Subcutaneous abdominal adipose tissue (tissue), 5 donors: ENCODE data around the gene DDX39B.
"Not testable (repeated sequence)": the region's sequence is repeated elsewhere in the genome, so short reads cannot be mapped to it uniquely, and the experiment has no call there.

Experiments
- H3K27ac ChIP-seq: one replicate; pipeline ENCODE4 v1.7.0; 2013; ENCODE audit warnings: low read depth, mild to moderate bottlenecking, inconsistent platforms, low read length, moderate library complexity
- H3K27me3 ChIP-seq, 5 donors: one replicate each; pipeline ENCODE4 v1.7.0; 2013; ENCODE audit warnings: low read length in 5 of 5, inconsistent platforms in 1 of 5; ENCODE audit not compliant: control insufficient read depth in 5 of 5, insufficient read depth in 4 of 5
- H3K36me3 ChIP-seq, 5 donors: one replicate each; pipeline ENCODE4 v1.7.0; 2013; ENCODE audit warnings: low read length in 5 of 5; ENCODE audit not compliant: control insufficient read depth in 5 of 5, insufficient read depth in 5 of 5
- H3K4me1 ChIP-seq, 5 donors: one replicate each; pipeline ENCODE4 v1.7.0; 2013; ENCODE audit warnings: low read length in 5 of 5, mild to moderate bottlenecking in 3 of 5, moderate library complexity in 1 of 5; ENCODE audit not compliant: control insufficient read depth in 5 of 5, insufficient read depth in 5 of 5
- H3K4me3 ChIP-seq, 5 donors: one replicate each; pipeline ENCODE4 v1.7.0; 2013; ENCODE audit warnings: low read length in 5 of 5, low read depth in 1 of 5
- H3K9ac ChIP-seq, 5 donors: one replicate each; pipeline ENCODE4 v1.7.0; 2013; ENCODE audit warnings: low read length in 5 of 5, mild to moderate bottlenecking in 4 of 5, moderate library complexity in 3 of 5
- H3K9me3 ChIP-seq, 5 donors: one replicate each; pipeline ENCODE4 v1.7.0; 2013; ENCODE audit warnings: low read length in 5 of 5; ENCODE audit not compliant: control insufficient read depth in 5 of 5
- donor health status: healthy.
- donor health status: healthy.
- donor health status: healthy.
- donor health status: healthy.
- donor health status: healthy.

The DDX39B gene

DNA sequence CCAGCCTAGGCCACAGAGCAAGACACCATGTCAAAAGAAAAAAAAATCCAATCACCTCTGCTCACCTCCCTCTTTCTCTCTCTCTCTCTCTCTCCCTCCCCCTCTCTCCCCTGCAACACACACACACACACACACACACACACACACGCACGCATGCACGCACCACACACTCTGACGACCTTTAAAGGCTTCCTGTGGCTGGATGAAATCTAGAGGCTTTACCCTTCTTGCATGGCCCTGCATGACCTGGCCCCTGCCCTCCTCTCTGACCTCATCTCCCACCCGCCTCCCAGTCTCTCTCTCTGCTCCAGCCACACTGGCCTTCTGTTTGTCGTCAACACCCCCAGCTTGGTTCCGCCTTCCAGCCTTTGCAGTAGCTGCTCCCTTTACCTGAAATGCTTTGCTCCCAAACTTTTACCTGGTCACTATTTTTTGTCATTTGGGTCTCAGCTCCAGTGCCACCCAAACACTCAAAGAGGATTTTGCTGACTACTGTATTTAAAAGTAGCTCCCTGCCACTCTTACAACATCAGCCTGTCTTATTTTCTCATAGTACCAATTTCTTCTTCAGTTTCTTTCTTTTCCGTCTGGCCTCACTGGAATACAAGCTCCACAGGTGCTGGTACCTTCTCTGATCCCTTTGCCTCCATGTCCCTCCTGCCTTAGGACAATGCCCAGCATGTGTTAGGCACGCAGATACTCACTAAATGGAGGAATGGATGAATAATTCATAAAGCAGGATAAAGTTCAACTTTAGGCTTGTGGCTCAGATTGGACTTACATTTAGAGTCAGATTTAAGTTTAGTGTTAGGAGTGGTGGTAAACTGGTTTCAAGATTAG, 25.9 kb upstream of the DDX39B start:
- H3K4me1 ChIP-seq = peaks cover 0 to 11% (median 0%) of the 10 kb centered on the region in 5 donors
- H3K4me3 ChIP-seq = no peak overlapping the region
- H3K27ac ChIP-seq = no peak overlapping the region
- H3K36me3 ChIP-seq = no peaks in the 10 kb centered on the region
- no peaks in the 10 kb centered on the region for H3K27me3 ChIP-seq
- no peaks in the 10 kb centered on the region for H3K9me3 ChIP-seq
- no peak overlapping the region for H3K9ac ChIP-seq

DNA sequence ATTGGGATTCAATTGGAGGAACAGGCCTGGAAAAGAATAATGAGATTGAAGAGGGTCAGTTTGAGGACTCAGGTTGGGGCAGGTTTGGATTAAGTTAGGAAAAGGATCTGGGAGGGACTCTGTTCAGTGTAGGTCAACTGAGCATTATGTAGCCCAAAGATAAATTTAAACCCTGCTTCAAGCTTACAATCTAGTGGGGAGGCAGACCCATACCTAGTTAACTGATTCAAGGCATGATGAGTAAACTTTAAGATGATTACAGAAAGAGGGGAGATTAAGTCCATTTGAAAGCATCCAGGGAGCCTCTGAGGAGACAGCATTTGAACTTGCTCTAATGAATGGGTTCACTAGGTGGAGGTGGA, 18.9 kb upstream of the DDX39B start:
- Histone ChIP-seq H3K36me3 (peaks cover 0 to 36% (median 26%) of the 10 kb centered on the region in 5 donors), H3K27ac (peak overlapping the region; percentile 89), H3K9ac (peak overlapping the region in 1 of 5 donors; percentile 56), H3K4me3 (no peak overlapping the region), H3K27me3 (no peaks in the 10 kb centered on the region), H3K9me3 (no peaks in the 10 kb centered on the region), H3K4me1 (peaks cover 14 to 51% (median 39%) of the 10 kb centered on the region in 5 donors)

GRCh38 chr6:31559958-31560696, 18.3 kb upstream of the DDX39B start:
- Histone ChIP-seq H3K36me3 (peaks cover 0 to 36% (median 26%) of the 10 kb centered on the region in 5 donors), H3K27ac (peak overlapping the region; percentile 89), H3K9ac (peak overlapping the region in 4 of 5 donors; percentile 3 to 73 (median 41)), H3K9me3 (no peaks in the 10 kb centered on the region), H3K27me3 (no peaks in the 10 kb centered on the region), H3K4me3 (peak overlapping the region in 3 of 5 donors; percentile 6 to 27 (median 26)), H3K4me1 (peaks cover 14 to 51% (median 39%) of the 10 kb centered on the region in 5 donors)

- Histone ChIP-seq H3K9ac (peak overlapping the region in 4 of 5 donors; percentile 3 to 73 (median 41)), H3K4me3 (peak overlapping the region in 3 of 5 donors; percentile 6 to 26 (median 19)), H3K4me1 (peaks cover 14 to 51% (median 39%) of the 10 kb centered on the region in 5 donors)
Measured at GRCh38 chr6:31559606-31559957, 17.8 kb upstream of the DDX39B start.

DNA sequence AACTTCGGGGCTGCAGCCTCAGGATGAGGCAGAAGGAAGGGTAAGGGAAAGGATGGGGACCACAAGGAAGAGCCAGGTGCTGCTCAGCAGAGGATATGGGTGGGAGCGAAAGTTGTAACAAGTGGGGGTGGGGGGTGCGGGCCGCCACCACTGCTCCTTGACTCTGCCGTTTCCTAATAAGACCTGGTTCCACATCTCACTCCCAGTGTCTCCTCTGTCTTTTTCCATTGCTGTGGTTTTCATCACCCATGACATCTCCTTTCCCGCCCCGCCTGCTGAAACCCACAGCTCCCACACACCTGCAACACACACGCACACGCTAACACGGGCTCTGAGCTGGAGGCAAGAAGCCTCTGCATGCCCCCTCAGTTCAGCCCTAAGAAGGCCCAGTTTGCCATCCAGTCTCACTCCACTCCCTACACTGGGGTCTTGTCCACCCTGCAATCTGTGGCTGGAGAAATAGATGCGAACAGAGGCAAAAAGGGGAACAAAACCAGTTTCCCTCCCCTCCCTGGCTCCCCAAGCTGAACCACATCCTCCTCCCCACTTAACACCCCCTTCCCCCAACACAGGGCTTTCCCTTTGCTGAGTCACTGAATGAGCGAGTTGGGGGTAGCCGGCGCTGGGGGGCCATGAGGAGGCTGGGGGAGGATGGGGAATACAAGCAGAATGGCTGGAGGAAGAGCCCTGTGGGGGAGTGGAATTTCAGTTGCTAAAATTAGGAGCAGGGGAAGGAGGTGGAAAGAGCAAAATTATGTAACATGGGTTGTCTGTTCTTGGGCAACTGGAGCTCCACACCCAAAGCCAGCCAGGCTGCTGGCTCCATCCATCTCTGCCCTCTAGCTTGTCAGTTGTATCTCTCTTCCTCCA, 17.1 kb upstream of the DDX39B start:
- H3K9ac ChIP-seq = peak overlapping the region in 3 of 5 donors; percentile 3 to 56 (median 43)
- peak overlapping the region; percentile 89 for H3K27ac ChIP-seq
- no peaks in the 10 kb centered on the region for H3K9me3 ChIP-seq
- no peaks in the 10 kb centered on the region for H3K27me3 ChIP-seq
- H3K4me3 ChIP-seq = peak overlapping the region in 2 of 5 donors; percentile 12 to 19
- peaks cover 0 to 44% (median 26%) of the 10 kb centered on the region in 5 donors for H3K36me3 ChIP-seq
- peaks cover 14 to 51% (median 39%) of the 10 kb centered on the region in 5 donors for H3K4me1 ChIP-seq

More at GRCh38 chr6:31559606-31559957, 17.8 kb upstream of the DDX39B start:
- Histone ChIP-seq H3K27ac (peak overlapping the region; percentile 89), H3K9me3 (no peaks in the 10 kb centered on the region), H3K36me3 (peaks cover 0 to 39% (median 26%) of the 10 kb centered on the region in 5 donors), H3K27me3 (no peaks in the 10 kb centered on the region)

DNA sequence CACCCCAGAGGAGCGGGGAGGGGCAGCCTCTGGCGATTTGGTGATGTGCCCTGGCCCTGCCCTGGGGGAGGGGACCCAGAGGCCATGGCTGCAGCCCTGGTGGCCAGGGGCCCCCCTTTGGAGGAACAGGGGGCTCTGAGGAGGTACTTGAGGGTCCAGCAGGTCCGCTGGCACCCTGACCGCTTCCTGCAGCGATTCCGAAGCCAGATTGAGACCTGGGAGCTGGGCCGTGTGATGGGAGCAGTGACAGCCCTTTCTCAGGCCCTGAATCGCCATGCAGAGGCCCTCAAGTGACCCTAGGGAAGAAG, 16.5 kb upstream of the DDX39B start:
- Histone ChIP-seq H3K27me3 (no peaks in the 10 kb centered on the region), H3K27ac (peak overlapping the region; percentile 89), H3K4me3 (peak overlapping the region in 1 of 5 donors; percentile 12), H3K9ac (peak overlapping the region in 1 of 5 donors; percentile 43), H3K36me3 (peaks cover 0 to 46% (median 26%) of the 10 kb centered on the region in 5 donors), H3K9me3 (no peaks in the 10 kb centered on the region), H3K4me1 (peaks cover 14 to 51% (median 39%) of the 10 kb centered on the region in 5 donors)

DNA sequence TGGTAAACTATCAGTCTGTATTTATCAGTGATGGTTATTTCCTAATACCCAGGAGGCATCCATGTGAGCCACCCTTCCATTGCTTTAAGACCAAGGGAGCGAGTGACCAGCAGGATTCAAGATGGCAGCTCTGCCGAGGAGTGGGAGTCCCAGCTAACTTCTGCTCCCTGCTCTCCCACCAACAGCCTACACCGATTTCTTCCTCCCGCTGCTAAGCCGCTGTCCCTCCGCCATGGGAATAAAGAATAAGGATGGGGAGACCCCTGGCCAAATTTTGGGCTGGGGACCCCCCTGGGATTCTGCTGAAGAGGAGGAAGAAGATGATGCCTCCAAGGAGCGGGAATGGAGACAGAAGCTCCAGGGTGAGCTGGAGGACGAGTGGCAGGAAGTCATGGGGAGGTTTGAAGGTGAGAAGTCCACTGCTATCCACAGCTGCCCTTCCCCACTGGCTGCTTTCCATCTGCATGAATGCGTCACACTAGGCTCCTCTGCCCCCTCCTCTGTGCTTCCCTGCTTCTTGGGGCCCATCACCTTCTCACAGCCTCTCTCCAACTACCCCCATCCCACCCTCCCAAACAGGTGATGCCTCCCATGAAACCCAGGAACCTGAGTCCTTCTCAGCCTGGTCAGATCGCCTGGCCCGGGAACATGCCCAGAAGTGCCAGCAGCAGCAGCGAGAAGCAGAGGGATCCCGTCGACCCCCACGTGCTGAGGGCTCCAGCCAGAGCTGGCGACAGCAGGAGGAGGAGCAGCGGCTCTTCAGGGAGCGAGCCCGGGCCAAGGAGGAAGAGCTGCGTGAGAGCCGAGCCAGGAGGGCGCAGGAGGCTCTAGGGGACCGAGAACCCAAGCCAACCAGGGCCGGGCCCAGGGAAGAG, 15.9 kb upstream of the DDX39B start:
- Histone ChIP-seq H3K27ac (no peak overlapping the region), H3K9me3 (no peaks in the 10 kb centered on the region), H3K4me1 (peaks cover 14 to 51% (median 39%) of the 10 kb centered on the region in 5 donors), H3K27me3 (no peaks in the 10 kb centered on the region), H3K36me3 (peaks cover 0 to 48% (median 26%) of the 10 kb centered on the region in 5 donors), H3K9ac (peak overlapping the region in 1 of 5 donors; percentile 43), H3K4me3 (peak overlapping the region in 1 of 5 donors; percentile 12)

DNA sequence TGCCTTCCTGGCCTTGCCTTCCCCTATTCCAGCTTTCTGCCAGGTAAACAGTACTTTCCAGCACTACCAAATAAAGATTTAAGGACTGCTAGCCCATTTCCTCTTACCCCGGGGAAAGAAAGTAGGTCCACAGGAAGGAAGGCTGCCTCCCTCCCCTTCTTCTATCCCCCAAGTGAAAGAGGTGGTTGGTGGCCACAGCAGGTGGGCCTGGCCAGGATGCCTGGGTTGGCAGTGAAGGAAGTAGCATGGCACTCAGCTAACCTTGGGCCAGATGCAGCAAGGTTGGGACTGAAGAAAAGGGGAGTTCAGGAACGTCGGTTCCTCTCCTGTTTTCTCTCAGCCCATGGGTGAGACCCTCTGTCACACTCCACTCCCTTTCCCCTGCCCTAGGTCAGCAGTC, 14.5 kb upstream of the DDX39B start:
- no peaks in the 10 kb centered on the region for H3K27me3 ChIP-seq
- no peak overlapping the region for H3K27ac ChIP-seq

GRCh38 chr6:31551371-31551770, 9.6 kb upstream of the DDX39B start:
- H3K36me3 ChIP-seq = peaks cover 4 to 44% (median 20%) of the 10 kb centered on the region in 5 donors
- not testable (repeated sequence) for H3K9ac ChIP-seq, H3K27ac ChIP-seq, H3K4me3 ChIP-seq, H3K9me3 ChIP-seq, H3K27me3 ChIP-seq
- H3K4me1 ChIP-seq = peaks cover 4 to 24% (median 21%) of the 10 kb centered on the region in 5 donors

More for the DNA sequence above, 14.5 kb upstream of the DDX39B start:
- peaks cover 14 to 47% (median 39%) of the 10 kb centered on the region in 5 donors for H3K4me1 ChIP-seq
- H3K4me3 ChIP-seq = no peak overlapping the region
- H3K9me3 ChIP-seq = no peaks in the 10 kb centered on the region
- peaks cover 0 to 49% (median 26%) of the 10 kb centered on the region in 5 donors for H3K36me3 ChIP-seq
- no peak overlapping the region for H3K9ac ChIP-seq
